ENCODE data around the gene GIPC3.

Gene GIPC3

DNA sequence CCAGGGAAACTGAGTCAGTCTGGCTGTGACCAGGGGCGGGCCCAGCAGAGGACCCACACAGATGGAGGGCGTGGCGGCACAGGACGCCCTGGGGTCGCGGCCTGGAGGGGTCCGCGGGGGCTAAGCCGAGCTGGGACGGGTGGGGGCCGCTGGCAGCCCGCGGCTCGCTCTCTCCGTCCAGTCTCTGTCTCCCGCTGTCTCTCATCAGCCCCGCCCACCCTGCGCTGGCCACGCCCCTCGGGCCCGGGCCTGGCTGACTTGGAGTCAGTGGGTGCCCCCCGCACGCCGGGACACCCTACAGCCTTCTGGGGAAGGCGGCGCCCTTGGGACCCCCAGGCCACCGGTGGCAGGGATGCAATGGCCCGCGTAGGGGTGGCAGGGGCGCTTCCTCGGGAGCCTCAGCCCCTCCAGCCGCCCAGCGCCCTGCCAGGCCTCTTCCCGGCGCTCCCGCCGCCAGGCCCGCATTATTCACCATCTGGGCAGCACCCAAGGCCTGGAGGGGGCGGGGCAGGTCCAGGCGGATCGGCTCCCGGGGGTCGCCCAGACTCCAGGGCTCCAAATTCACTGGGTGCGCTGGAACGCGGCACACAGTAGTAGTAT is 21.5 kb downstream of the GIPC3 start, which contains the start of gene TBXA2R:
Gene TBXA2R (minus strand): TSS at position 186 of the 600 bp plus-strand sequence. CDS start 6,241 bp downstream, outside the sequence.
- peak; percentile 73 for DNase-seq

- DNase-seq, result no peak
These were observed 22.2 kb downstream of the GIPC3 start for GRCh38 chr19:3607303-3608078.

DNA sequence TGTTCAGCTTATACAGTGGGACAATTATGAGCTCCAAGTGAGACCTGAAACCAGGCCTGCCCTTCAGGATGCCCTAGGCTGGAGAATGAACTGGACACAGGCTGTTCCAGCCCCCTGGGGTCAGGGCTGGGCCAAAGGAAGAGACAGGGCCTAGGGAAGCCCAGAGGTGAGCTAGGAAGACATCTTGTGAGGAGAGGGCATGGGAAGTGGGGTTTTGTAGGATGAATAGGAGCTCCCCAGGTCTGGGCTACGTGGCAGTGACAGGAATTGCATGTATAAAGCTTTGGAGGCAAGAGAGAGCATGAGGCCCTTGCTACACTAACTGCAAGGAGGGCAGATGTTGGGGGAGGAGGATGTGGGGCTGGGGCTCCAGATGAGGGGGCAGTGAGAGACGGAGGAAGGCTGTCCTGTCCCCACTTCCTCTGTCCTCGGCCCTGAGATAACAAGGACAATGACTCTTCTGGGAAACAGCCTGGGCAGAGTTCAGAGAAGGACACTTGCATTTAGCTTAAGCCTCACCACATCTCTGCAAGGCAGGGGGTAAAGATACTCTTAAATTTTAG is 22.9 kb downstream of the GIPC3 start:
- no peak for DNase-seq

- peak; percentile 8 for DNase-seq
These were observed 23.6 kb downstream of the GIPC3 start for GRCh38 chr19:3608750-3609322.

- DNase-seq, result no peak
These were observed 24.8 kb downstream of the GIPC3 start for GRCh38 chr19:3609779-3610719.

DNA sequence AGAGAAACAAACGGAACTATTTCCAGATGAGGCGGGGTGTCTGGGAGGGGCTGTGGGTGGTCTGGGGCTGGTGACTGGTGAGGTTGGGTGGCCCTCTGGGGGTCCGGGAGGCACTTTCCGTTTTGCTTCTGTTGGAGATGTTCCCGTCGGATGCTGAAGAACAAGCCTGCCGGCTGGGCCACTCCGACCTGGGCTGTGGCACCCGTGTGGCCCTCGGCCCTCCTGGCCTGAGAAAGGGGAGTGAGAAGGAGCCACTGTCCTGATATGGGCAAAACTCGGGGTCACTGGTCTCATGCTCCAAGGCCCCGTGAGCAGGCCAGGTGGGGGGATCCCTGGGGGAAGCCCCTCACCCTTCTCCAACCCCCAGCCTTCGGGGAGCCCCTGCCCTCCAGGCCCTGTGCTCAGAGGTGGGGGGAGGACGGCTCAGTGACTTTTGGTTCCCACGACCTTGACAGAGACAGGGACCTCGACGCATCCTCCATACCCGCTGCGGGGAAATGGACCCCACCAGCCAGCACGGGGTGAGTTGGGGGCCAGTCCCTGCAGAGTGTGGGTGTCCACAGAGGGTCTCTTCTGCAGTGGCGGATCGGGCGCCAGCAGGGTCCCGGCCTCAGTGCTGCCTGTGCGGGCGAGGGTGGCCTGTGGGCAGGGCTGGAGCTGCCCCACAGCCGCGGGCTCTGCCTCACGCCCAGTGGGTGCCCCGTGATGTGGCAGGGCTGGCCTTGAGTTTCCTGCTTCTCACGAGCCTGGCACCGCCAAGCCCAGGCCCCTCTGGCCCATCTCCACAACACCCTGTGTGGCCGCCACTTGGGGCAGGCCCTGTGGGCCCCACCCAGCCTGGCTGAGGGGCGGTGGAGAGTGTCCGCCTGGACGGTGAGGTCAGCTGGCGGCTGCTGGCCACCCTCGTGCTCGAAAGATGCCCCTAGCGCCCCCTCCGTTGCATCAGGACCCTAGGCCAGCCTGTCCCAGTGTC is 25.8 kb downstream of the GIPC3 start:
- peak; percentile 8 for DNase-seq

DNA sequence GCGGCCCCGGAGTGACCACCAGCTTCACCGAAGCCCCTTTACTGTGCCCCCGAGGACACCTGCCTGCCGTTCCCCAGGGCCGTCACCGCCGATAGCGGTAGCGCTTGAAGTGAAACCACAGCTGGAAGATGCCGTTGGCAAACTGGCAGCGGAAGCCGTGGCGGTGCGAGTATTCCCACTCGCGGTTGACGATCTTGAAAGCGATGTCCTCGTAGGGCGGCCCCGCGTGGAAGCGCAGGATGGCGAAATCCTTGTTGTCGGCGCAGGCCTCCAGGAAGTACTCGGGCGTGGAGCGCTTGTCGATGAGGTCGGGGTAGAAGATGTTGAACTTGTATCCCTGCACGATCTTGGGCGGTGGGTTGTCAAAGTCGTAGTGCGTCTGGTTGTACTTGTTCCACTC is 26.6 kb downstream of the GIPC3 start:
- DNase-seq, result peak; percentile 8

DNA sequence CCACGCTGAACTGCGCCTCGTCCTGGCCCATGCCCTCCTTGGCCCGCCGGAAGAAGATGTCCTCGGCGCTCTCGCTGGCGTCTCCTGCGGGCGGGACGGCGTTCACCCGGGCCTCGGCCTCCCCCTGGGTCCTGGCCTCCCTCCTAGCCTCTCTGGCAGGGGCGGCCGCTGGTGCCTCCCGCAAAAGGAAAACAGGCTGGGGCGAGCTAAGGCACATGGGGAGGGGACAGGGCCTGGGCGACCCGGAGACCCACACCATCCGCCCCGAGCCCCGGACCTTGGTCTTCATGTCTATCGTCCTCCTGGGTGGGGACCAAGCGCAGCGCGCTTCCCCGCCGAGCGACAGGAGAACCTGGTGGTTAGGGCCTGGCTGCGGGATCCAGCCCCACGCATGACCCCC is 27.1 kb downstream of the GIPC3 start:
- DNase-seq, result peak; percentile 10

GRCh38 chr19:3612901-3613741 is 27.8 kb downstream of the GIPC3 start:
- DNase-seq, result no peak

DNA sequence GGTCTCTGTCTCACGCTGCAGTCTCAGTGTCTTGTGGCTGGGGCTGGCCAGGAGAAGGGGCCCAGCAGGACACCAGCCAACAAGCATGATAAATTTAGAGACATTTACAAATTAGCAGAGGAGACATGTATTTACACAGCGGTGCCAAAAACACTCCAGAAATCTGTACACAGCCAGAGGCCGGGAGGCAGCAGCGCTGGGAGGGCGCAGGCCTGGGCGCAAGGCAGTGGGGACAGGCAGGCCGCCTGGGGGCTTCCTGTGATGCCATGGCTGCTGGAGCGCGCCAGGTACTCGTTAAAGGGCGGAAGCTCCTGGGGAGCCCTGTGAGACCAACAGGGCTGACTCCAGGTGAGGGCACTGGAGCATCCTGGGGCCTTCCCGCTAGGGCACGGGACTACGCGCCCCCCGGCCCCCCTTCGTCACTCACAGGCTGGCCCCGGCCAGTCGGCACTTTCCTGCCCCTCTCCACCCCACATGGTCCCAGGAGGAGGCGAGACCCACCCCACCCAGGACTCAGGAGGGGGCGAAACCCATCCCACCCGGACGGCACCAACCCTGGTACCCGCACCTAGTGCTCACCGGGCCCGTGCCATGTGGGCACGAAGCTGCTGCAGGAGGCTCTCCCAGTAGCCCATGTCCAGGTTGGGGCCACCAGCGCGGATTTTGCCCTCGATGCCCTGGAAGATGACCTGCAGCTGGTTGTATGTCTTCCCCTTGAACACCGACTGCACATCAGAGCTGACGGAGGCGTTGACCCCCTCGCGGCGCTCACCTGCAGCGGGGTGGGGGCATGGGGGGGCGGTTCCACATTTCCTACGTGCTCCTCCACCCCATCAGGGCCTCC is 28.8 kb downstream of the GIPC3 start:
- no peak for DNase-seq

DNA sequence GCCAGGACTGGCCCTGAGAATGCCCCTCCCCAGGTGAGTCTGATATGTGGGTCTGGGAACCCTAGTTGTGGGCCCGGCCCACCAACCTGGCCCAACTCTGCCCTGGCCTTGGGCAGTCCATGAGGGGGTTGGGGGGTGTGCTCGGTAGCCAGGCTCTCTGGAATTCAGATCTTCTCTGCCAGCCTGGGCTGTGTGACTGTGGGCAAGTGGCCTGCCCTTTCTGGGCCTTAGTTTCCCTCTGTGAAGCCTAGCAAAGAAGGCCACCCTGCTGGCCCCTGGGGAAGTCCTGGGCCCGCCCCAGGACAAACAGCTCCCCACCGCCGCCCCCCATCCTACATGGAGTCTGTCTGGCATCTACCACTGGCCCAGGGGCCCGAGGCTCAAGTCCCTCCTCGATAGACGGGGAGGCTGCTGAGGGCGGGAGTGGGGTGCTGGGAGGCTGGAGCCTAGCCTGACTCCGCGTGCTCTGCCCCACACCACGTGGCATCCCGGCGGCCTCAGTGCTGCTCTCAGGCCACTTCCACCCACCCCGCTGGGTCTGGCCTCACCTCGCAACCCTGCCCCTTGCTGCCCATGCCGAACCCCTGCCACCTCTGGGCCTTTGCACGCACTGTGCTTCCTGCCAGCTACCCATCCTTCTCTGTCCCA is 29.7 kb downstream of the GIPC3 start:
- DNase-seq, result no peak

- no peak for DNase-seq
These were observed 30.4 kb downstream of the GIPC3 start for GRCh38 chr19:3615524-3616135.

DNA sequence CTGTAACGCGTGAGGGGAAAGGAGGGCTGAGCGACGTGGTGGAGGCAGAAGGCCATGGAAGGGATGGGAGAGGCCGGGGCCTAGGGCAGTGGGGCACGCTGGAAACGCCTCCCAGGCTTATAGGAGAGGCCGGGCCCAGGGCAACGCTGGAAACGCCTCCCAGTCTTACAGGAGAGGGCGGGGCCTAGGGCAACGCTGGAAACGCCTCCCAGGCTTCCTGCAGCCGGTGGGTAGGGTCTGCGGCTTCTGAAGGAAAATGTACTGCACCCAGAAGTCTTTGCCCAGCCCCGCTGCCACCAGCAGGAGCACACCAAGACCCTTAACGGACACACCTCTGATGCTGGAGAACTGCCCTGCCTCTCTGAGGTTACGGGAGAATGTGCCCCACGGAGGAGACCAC is 32.2 kb downstream of the GIPC3 start:
- no peak for DNase-seq

DNA sequence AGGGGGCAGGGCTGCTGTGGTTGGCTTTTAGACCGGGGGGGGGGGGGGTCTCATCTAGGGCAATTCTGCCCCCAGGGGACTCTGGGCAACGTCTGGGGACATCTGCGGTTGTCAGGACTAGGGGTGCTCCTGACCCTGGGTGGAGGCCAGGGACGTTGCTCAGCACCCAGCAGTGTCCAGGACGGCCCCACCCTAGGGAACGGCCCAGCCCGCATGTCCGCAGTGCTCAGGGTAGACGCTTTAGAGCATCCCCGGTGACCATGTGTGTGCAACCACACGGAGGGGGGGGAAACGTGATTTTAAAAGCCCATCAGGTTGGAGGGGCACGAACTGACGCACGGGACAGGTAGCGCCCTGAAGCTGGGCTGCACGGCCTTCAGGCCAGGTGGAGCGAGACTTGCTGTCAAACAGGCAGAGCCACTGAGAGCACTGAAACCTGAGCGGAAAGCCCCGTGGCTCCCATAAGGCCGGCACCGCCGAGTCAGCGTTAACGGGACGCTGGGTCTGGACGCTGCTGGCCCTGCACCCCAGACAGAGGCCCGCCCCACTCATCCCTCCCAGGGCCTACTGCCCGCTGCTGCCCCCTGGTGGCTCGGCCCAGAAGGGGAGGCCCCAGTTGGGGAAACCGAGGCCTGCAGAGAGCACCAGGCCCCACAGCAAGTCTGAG is 33.0 kb downstream of the GIPC3 start:
- DNase-seq, result peak; percentile 60

DNA sequence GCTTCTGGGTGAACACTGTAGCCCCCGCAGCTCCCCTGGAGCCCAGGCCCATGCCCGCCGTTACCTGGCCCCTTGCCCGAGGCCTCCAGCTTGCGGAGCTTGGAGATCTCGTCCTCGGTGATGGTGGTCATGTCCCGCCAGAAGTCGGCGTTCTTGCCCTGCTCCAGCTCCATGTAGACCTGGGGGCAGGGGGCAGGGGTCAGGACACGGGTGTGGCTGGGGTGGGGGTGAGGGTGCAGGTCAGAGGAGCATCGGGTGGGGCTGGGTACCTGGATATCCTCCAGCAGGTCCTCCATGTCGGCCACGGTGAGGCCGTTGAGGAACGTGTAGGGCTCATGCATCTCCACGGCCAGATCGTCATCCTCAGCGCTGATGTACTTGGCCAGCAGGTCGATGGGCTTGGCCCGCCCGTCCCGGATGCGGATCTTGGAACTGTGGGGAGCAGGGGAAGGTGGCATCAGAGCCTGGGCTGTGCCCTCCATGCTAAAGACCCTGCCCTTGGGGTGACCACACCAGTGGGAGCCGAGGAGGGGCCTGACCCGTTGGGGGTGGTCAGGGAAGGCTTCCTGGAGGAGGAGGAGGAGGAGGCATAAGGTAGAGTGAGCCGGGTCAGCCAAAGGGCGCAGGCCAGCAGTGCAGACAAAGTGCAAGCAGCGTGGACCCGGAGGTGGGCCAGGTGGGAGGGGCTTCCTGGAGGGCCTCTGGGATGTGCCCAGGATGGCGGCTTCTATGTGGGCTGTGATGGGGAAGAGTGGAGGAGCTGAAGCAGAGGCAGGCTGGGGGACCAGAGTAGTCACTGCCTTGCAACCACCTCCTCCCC is 33.7 kb downstream of the GIPC3 start:
- no peak for DNase-seq

GRCh38 chr19:3619631-3620012 is 34.3 kb downstream of the GIPC3 start:
- DNase-seq, result no peak
